NT2/D1 (cell line): ENCODE data around the gene LAMB4.

ENCODE experiments used
- SUZ12 ChIP-seq: IDR thresholded peaks from 2 replicates; pipeline ENCODE4 v1.6.1; 2011; ENCODE audit not compliant: insufficient read length, insufficient read depth; ENCODE audit errors: extremely low read depth
- YY1 ChIP-seq: IDR thresholded peaks from 2 replicates; pipeline ENCODE4 v1.6.1; 2011; ENCODE audit not compliant: insufficient read length, insufficient read depth
- ZNF274 ChIP-seq: IDR thresholded peaks from 2 replicates; pipeline ENCODE4 v1.6.1; 2011; ENCODE audit warnings: mild to moderate bottlenecking, low read depth, low read length

DNA sequence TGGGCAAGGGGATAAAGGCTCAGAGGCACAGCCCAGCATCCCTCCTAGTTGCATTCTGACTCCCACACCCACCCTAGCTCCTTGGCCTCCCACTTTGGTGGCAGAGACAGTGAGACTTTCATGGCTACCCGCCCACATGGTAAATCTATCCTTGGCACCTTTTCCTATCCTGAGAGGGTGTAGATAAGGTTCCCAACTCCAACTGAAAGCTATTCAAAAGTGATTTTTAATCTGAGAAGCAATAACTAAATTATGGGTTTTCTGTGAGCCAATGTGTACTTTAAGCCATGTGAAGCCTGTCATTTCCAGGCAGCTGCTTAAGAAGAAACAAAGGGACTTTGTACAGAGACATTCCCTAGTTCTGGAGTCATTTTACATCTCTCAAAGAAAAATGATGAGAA lies 136.3 kb downstream of the LAMB4 start:
- TF ChIP-seq SUZ12, result no peak
- TF ChIP-seq ZNF274, result no peak
- TF ChIP-seq YY1, result no peak
